Measurements from ENCODE around the gene SLC35A4. TPM values are rescaled to one million over a fixed set of nuclear protein-coding genes. Genes with fewer than 3 reads are reported as not detected.

The SLC35A4 gene
- total and polyA plus RNA-seq, 2 of the 13 experiments (the other 11 are each of a cell fraction or from before 2014, with no cell fraction given), result 0.71 to 4.0 TPM

DNA sequence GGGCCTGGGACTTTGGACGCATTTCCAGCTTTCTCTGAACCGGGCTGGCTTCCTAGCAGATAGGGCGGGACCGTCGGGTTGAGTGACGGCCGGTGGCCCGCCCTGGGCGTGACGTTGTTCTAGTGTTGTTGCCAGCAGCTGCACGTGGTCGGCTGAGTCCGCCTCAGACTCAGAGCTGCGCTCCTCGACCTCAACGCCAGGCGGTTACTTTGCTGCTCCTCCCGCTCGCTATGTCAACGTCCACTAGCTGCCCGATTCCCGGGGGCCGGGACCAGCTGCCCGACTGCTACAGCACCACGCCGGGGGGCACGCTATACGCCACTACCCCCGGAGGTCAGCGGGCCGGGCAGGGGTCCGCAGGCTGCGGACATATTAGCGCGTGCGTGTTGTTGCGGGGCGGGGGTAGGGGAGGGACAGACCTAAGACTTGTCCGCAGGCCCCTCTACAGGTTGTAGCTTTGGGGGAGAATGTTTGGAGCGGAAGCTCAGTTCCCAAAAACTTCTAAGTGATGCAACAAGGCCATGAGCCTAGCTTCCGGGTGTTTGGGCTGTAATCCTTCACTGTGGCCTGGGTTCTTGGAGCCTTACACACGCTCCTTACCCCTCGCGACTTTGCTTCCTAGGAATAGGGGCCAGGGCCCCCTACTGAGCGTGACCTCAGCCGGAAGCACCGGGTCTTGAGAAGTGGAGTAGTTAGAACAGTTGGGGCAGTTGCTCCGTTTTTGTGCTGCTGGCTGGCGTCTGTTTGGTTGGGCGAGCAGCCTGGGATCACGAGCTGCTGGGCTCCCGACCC, 16.9 kb upstream of the SLC35A4 start, which contains the start of gene EIF4EBP3 (continued):
- TF ChIP-seq, protein P1, sequence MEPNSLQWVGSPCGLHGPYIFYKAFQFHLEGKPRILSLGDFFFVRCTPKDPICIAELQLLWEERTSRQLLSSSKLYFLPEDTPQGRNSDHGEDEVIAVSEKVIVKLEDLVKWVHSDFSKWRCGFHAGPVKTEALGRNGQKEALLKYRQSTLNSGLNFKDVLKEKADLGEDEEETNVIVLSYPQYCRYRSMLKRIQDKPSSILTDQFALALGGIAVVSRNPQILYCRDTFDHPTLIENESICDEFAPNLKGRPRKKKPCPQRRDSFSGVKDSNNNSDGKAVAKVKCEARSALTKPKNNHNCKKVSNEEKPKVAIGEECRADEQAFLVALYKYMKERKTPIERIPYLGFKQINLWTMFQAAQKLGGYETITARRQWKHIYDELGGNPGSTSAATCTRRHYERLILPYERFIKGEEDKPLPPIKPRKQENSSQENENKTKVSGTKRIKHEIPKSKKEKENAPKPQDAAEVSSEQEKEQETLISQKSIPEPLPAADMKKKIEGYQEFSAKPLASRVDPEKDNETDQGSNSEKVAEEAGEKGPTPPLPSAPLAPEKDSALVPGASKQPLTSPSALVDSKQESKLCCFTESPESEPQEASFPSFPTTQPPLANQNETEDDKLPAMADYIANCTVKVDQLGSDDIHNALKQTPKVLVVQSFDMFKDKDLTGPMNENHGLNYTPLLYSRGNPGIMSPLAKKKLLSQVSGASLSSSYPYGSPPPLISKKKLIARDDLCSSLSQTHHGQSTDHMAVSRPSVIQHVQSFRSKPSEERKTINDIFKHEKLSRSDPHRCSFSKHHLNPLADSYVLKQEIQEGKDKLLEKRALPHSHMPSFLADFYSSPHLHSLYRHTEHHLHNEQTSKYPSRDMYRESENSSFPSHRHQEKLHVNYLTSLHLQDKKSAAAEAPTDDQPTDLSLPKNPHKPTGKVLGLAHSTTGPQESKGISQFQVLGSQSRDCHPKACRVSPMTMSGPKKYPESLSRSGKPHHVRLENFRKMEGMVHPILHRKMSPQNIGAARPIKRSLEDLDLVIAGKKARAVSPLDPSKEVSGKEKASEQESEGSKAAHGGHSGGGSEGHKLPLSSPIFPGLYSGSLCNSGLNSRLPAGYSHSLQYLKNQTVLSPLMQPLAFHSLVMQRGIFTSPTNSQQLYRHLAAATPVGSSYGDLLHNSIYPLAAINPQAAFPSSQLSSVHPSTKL (CRISPR knock-in tag; IDR thresholded peaks at IDR 0.05), result peak; percentile 41; the same call in 1 of the 2 replicates
- peak; percentile 78 for TF ChIP-seq ERF (CRISPR knock-in tag; IDR thresholded peaks at IDR 0.05)
- TF ChIP-seq CBX2 (IDR thresholded peaks at IDR 0.05; ENCODE audit: low read depth, low read length), result no peak
- no peak for TF ChIP-seq CBX2 (CRISPR knock-in tag; IDR thresholded peaks at IDR 0.05; ENCODE audit: low read depth)
- TF ChIP-seq NFYC (CRISPR knock-in tag; IDR thresholded peaks at IDR 0.05), result peak; percentile 29; the same call in 1 of the 2 replicates
- TF ChIP-seq, protein P2, sequence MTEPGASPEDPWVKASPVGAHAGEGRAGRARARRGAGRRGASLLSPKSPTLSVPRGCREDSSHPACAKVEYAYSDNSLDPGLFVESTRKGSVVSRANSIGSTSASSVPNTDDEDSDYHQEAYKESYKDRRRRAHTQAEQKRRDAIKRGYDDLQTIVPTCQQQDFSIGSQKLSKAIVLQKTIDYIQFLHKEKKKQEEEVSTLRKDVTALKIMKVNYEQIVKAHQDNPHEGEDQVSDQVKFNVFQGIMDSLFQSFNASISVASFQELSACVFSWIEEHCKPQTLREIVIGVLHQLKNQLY (CRISPR knock-in tag; IDR thresholded peaks at IDR 0.05), result peak; percentile 43; the same call in 1 of the 2 replicates
- peak; percentile 56; the same call in 1 of the 2 replicates for TF ChIP-seq ISL2 (CRISPR knock-in tag; IDR thresholded peaks at IDR 0.05)
- TF ChIP-seq ZFP36L1 (CRISPR knock-in tag; IDR thresholded peaks at IDR 0.05), result 0 out of 2 replicates have a peak, but pooled peaks have one; percentile 20
- 0 out of 2 replicates have a peak, but pooled peaks have one; percentile 47 for TF ChIP-seq ZNF263 (CRISPR knock-in tag; IDR thresholded peaks at IDR 0.05)
- no peak for TF ChIP-seq ZNF468 (CRISPR knock-in tag; IDR thresholded peaks at IDR 0.05)
- peak; percentile 97 for TF ChIP-seq AGO1 (IDR thresholded peaks at IDR 0.05; ENCODE audit: low read depth, low read length, poor library complexity, severe bottlenecking)
- peak; percentile 10; the same call in 1 of the 2 replicates for TF ChIP-seq ZNF143 (CRISPR knock-in tag; IDR thresholded peaks at IDR 0.05)
- peak; percentile 85; the same call in 1 of the 2 replicates for TF ChIP-seq KLF11 (CRISPR knock-in tag; IDR thresholded peaks at IDR 0.05)
- TF ChIP-seq NFYB (CRISPR knock-in tag; IDR thresholded peaks at IDR 0.05), result peak; percentile 58
- TF ChIP-seq, protein P3, sequence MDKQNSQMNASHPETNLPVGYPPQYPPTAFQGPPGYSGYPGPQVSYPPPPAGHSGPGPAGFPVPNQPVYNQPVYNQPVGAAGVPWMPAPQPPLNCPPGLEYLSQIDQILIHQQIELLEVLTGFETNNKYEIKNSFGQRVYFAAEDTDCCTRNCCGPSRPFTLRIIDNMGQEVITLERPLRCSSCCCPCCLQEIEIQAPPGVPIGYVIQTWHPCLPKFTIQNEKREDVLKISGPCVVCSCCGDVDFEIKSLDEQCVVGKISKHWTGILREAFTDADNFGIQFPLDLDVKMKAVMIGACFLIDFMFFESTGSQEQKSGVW (CRISPR knock-in tag; IDR thresholded peaks at IDR 0.05; ENCODE audit: borderline replicate concordance), result no peak; the same call in 1 of the 2 replicates
- TF ChIP-seq CREM (IDR thresholded peaks at IDR 0.05), result peak; percentile 80
- no peak for TF ChIP-seq CREM (CRISPR knock-in tag; IDR thresholded peaks at IDR 0.05)
- no peak for TF ChIP-seq SOX6 (IDR thresholded peaks at IDR 0.05)
- peak; percentile 67; the same call in 1 of the 2 replicates for TF ChIP-seq SOX6 (CRISPR knock-in tag; IDR thresholded peaks at IDR 0.05)
- no peak for TF ChIP-seq ZIK1 (CRISPR knock-in tag; IDR thresholded peaks at IDR 0.05; ENCODE audit: borderline replicate concordance, low read depth)
- TF ChIP-seq XRCC5 (optimal IDR thresholded peaks at IDR 0.05; ENCODE audit: low read length), result peak; percentile 47
- no peak for TF ChIP-seq RFX1 (IDR thresholded peaks at IDR 0.05)
- TF ChIP-seq ELF1 (CRISPR knock-in tag; IDR thresholded peaks at IDR 0.05), result peak; percentile 3
- no peak for TF ChIP-seq MAZ (IDR thresholded peaks at IDR 0.05; ENCODE audit: borderline replicate concordance, low read depth, low read length)
- peak; percentile 65 for TF ChIP-seq MAZ (CRISPR knock-in tag; IDR thresholded peaks at IDR 0.05; ENCODE audit: low read depth)

Data from HepG2 (cell line).